Measurements from ENCODE around the gene HIVEP1.

HIVEP1 gene

GRCh38 chr6:12051861-12052368 is 39.8 kb downstream of the HIVEP1 start:
- DNase-seq: no peak

GRCh38 chr6:12058172-12058961 is 46.3 kb downstream of the HIVEP1 start:
- no peak for DNase-seq

- DNase-seq: peak; percentile 79
These were observed 48.9 kb downstream of the HIVEP1 start for GRCh38 chr6:12060780-12061609.

GRCh38 chr6:12062605-12063004 is 50.5 kb downstream of the HIVEP1 start:
- DNase-seq: no peak

- DNase-seq: no peak
These were observed 52.0 kb downstream of the HIVEP1 start for GRCh38 chr6:12064131-12064530.

GRCh38 chr6:12064538-12065071 is 52.5 kb downstream of the HIVEP1 start:
- no peak for DNase-seq

- DNase-seq: no peak
These were observed 53.4 kb downstream of the HIVEP1 start for GRCh38 chr6:12065321-12066140.

- DNase-seq: no peak
These were observed 54.2 kb downstream of the HIVEP1 start for GRCh38 chr6:12066297-12066696.

- no peak for DNase-seq
These were observed 56.9 kb downstream of the HIVEP1 start for GRCh38 chr6:12068899-12069557.

GRCh38 chr6:12069891-12070529 is 57.9 kb downstream of the HIVEP1 start:
- DNase-seq: no peak

- no peak for DNase-seq
These were observed 59.0 kb downstream of the HIVEP1 start for GRCh38 chr6:12071064-12071615.

GRCh38 chr6:12075067-12075563 is 63.0 kb downstream of the HIVEP1 start:
- DNase-seq: no peak

GRCh38 chr6:12077021-12077710 is 65.1 kb downstream of the HIVEP1 start:
- no peak for DNase-seq

- DNase-seq: no peak
These were observed 65.9 kb downstream of the HIVEP1 start for GRCh38 chr6:12078014-12078413.

GRCh38 chr6:12081771-12082170 is 69.7 kb downstream of the HIVEP1 start:
- no peak for DNase-seq

GRCh38 chr6:12082368-12082767 is 70.3 kb downstream of the HIVEP1 start:
- DNase-seq: no peak

- no peak for DNase-seq
These were observed 71.2 kb downstream of the HIVEP1 start for GRCh38 chr6:12083302-12083701.

GRCh38 chr6:12083763-12084162 is 71.7 kb downstream of the HIVEP1 start:
- DNase-seq: no peak

- DNase-seq: no peak
These were observed 72.6 kb downstream of the HIVEP1 start for GRCh38 chr6:12084681-12085080.

- no peak for DNase-seq
These were observed 76.4 kb downstream of the HIVEP1 start for GRCh38 chr6:12088531-12088930.

Data from activated CD8-positive, alpha-beta memory T cell treated with anti-CD3 and anti-CD28 coated beads, Interleukin-2, amount 50 U/mL, for 48 hours (primary cell).